Measurements from ENCODE around the gene REM2.
"Not testable (repeated sequence)": the region's sequence is repeated elsewhere in the genome, so short reads cannot be mapped to it uniquely, and the experiment has no call there.

Gene REM2

GRCh38 chr14:22903742-22904087 lies 20.7 kb downstream of the REM2 start:
- H3K27ac ChIP-seq (ENCODE audit: low read depth, low read length): no peak overlapping the region

GRCh38 chr14:22905627-22906026 lies 22.6 kb downstream of the REM2 start:
- peaks cover 87% of the 10 kb centered on the region for H3K36me3 ChIP-seq (ENCODE audit: insufficient read depth, low read length)
- H3K27me3 ChIP-seq (ENCODE audit: insufficient read depth, low read length): no peaks in the 10 kb centered on the region
- H3K27ac ChIP-seq (ENCODE audit: low read depth, low read length): no peak overlapping the region
- no peak overlapping the region for H3K4me3 ChIP-seq (ENCODE audit: low read length)
- H3K9me3 ChIP-seq (ENCODE audit: insufficient read depth, low read depth, low read length): no peaks in the 10 kb centered on the region
- no peaks in the 10 kb centered on the region for H3K4me1 ChIP-seq (ENCODE audit: insufficient read depth, low read length)
- H3K9ac ChIP-seq (ENCODE audit: low read depth, low read length): no peak overlapping the region
- WGBS: 96% methylated on average over 4 of the region's 4 CpGs

More at GRCh38 chr14:22903742-22904087, 20.7 kb downstream of the REM2 start:
- peaks cover 4% of the 10 kb centered on the region for H3K27me3 ChIP-seq (ENCODE audit: insufficient read depth, low read length)
- H3K9me3 ChIP-seq (ENCODE audit: insufficient read depth, low read depth, low read length): no peaks in the 10 kb centered on the region
- 100% methylated on average over 2 of the region's 2 CpGs for WGBS
- H3K4me3 ChIP-seq (ENCODE audit: low read length): no peak overlapping the region
- H3K9ac ChIP-seq (ENCODE audit: low read depth, low read length): no peak overlapping the region
- peaks cover 80% of the 10 kb centered on the region for H3K36me3 ChIP-seq (ENCODE audit: insufficient read depth, low read length)
- peaks cover 12% of the 10 kb centered on the region; the same call in 1 of the 2 replicates for H3K4me1 ChIP-seq (ENCODE audit: insufficient read depth, low read length)

DNA sequence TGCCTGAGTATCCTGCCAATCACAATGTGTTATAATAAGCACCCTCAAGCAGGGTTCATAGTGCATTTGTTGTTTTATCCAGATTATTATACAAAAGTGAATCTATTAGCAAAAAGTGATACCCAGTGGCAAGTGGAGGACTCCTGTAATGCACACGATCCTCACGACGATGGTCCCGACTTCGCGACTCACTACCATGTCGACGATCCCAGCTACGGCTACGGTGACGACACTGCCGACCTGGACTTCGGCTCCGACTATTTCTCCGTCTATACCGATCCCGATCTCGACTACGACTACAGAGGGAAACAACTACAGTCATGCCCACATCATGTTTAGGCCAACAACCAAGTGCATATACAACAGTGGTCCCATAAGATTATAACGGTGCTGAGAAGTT lies 23.1 kb downstream of the REM2 start:
- H3K4me3 ChIP-seq (ENCODE audit: low read length): no peak overlapping the region
- no peak overlapping the region for H3K9ac ChIP-seq (ENCODE audit: low read depth, low read length)
- no peaks in the 10 kb centered on the region for H3K4me1 ChIP-seq (ENCODE audit: insufficient read depth, low read length)
- H3K27me3 ChIP-seq (ENCODE audit: insufficient read depth, low read length): no peaks in the 10 kb centered on the region
- H3K36me3 ChIP-seq (ENCODE audit: insufficient read depth, low read length): peaks cover 85% of the 10 kb centered on the region
- H3K9me3 ChIP-seq (ENCODE audit: insufficient read depth, low read depth, low read length): no peaks in the 10 kb centered on the region
- WGBS: 97% methylated on average over 20 of the region's 20 CpGs
- no peak overlapping the region for H3K27ac ChIP-seq (ENCODE audit: low read depth, low read length)

GRCh38 chr14:22907429-22907828 lies 24.4 kb downstream of the REM2 start:
- H3K4me1 ChIP-seq (ENCODE audit: insufficient read depth, low read length): no peaks in the 10 kb centered on the region
- WGBS: no CpG with 5 or more reads among the region's 3 CpGs
- H3K27ac ChIP-seq (ENCODE audit: low read depth, low read length): no peak overlapping the region
- no peak overlapping the region for H3K4me3 ChIP-seq (ENCODE audit: low read length)
- no peaks in the 10 kb centered on the region for H3K9me3 ChIP-seq (ENCODE audit: insufficient read depth, low read depth, low read length)
- H3K36me3 ChIP-seq (ENCODE audit: insufficient read depth, low read length): peaks cover 84% of the 10 kb centered on the region
- H3K27me3 ChIP-seq (ENCODE audit: insufficient read depth, low read length): no peaks in the 10 kb centered on the region
- H3K9ac ChIP-seq (ENCODE audit: low read depth, low read length): no peak overlapping the region

- H3K36me3 ChIP-seq (ENCODE audit: insufficient read depth, low read length): peaks cover 75% of the 10 kb centered on the region
- no peak overlapping the region for H3K9ac ChIP-seq (ENCODE audit: low read depth, low read length)
- H3K4me1 ChIP-seq (ENCODE audit: insufficient read depth, low read length): no peaks in the 10 kb centered on the region
- no peak overlapping the region for H3K27ac ChIP-seq (ENCODE audit: low read depth, low read length)
- H3K4me3 ChIP-seq (ENCODE audit: low read length): no peak overlapping the region
- no peaks in the 10 kb centered on the region for H3K27me3 ChIP-seq (ENCODE audit: insufficient read depth, low read length)
- no peaks in the 10 kb centered on the region for H3K9me3 ChIP-seq (ENCODE audit: insufficient read depth, low read depth, low read length)
- 96% methylated on average over 8 of the region's 8 CpGs for WGBS
Observed at GRCh38 chr14:22908601-22909000, 25.6 kb downstream of the REM2 start.

DNA sequence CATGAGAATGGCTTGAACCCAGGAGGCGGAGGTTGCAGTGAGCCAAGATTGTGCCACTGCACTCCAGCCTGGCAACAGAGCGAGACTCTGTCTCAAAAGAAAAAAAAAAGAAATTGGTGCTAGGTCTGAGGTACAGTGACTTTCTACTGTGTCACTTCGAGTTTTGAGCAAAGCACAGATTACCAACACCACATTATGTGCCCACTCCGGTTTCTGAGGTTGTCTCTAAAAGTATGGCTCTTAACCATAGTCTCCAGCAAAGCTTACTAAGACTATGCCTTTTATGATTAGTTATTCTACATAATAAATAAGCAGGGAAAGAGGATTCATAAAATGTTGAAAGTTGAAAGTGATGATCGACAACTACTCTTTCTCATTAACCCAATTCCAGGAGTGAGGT lies 27.9 kb downstream of the REM2 start:
- Histone ChIP-seq H3K9me3 (ENCODE audit: insufficient read depth, low read depth, low read length) (no peaks in the 10 kb centered on the region), H3K4me3 (ENCODE audit: low read length) (no peak overlapping the region), H3K36me3 (ENCODE audit: insufficient read depth, low read length) (peaks cover 54% of the 10 kb centered on the region), H3K9ac (ENCODE audit: low read depth, low read length) (no peak overlapping the region), H3K4me1 (ENCODE audit: insufficient read depth, low read length) (no peaks in the 10 kb centered on the region), H3K27me3 (ENCODE audit: insufficient read depth, low read length) (no peaks in the 10 kb centered on the region), H3K27ac (ENCODE audit: low read depth, low read length) (no peak overlapping the region)
- WGBS: 96% methylated on average over 4 of the region's 5 CpGs

- not testable (repeated sequence) for H3K27ac ChIP-seq (ENCODE audit: low read depth, low read length); H3K9ac ChIP-seq (ENCODE audit: low read depth, low read length); H3K9me3 ChIP-seq (ENCODE audit: insufficient read depth, low read depth, low read length); H3K4me3 ChIP-seq (ENCODE audit: low read length); H3K27me3 ChIP-seq (ENCODE audit: insufficient read depth, low read length); H3K4me1 ChIP-seq (ENCODE audit: insufficient read depth, low read length)
- 100% methylated on average over 3 of the region's 4 CpGs for WGBS
- peaks cover 34% of the 10 kb centered on the region for H3K36me3 ChIP-seq (ENCODE audit: insufficient read depth, low read length)
Observed at GRCh38 chr14:22914836-22915235, 31.8 kb downstream of the REM2 start.

DNA sequence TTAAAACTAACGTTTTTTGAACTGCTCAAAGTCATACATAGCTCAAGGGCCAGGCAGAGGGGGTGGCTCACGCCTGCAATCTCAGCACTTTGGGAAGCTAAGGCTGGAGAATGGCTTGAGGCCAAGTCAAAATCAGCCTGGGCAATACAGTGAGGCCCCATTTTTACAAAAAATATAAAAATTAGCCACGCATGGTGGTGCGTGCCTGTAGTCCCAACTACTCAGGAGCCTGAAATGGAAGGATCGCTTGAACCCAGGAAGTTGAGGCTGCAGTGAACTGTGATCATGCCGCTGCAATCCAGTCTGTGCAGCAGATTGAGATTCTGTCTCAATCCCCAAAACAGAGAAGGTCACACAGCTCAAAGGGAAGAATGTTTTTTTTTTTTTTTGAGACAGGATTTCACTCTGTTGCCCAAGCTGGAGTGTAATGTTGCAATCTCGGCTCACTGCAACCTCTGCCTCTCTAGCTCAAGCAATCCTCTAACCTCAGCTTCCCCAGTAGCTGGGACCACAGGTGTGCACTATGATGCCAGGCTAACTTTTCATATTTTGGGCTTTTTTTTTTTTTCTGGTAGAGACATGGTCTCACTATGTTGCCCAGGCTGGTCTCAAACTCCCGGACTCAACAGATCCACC lies 33.0 kb downstream of the REM2 start:
- H3K36me3 ChIP-seq (ENCODE audit: insufficient read depth, low read length): peaks cover 43% of the 10 kb centered on the region
- no peaks in the 10 kb centered on the region for H3K9me3 ChIP-seq (ENCODE audit: insufficient read depth, low read depth, low read length)
- H3K4me3 ChIP-seq (ENCODE audit: low read length): no peak overlapping the region
- WGBS: 96% methylated on average over 8 of the region's 8 CpGs
- no peak overlapping the region for H3K9ac ChIP-seq (ENCODE audit: low read depth, low read length)
- peaks cover 9% of the 10 kb centered on the region for H3K4me1 ChIP-seq (ENCODE audit: insufficient read depth, low read length)
- H3K27ac ChIP-seq (ENCODE audit: low read depth, low read length): no peak overlapping the region
- no peaks in the 10 kb centered on the region for H3K27me3 ChIP-seq (ENCODE audit: insufficient read depth, low read length)

DNA sequence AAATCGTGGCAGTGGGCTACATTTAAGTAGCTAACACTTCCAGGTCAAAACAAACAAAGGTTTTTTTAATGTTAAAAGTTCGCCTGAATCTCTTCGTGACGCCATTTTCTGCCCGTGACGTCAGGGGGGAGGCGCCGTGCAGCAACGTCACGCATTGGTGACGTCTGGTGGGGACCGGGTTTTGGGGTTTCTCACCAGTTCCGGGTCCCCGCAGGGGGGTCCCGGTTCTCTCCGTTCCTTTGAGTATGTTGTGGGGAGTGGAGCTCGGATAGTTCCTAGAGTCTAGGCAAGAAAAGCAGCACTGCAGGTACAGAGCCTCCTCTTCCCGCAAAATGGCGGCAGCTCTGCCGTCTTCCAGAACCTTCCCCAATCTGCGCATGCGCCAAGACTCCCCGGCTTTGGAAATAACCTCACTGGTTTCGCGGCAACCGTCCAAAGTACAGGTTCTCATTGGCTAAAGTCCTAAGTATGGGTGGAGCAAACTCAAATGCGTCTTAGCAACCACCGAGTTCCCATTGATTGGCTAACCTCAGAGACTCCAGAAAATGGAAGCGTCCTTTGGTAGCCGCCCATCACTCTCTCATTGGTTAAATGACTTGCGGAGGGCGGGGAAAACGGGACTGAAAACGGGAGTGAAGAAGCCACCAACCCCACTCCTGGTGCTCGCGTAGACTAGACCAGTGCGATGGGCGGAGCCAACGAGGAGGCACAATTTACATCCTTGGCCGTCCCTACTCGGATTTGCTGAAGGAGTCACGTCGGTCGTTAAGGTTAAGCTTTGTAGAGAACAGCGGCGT lies 36.0 kb downstream of the REM2 start, which contains the start of gene RBM23:
TSS of gene RBM23 (minus strand) at position 346 of the 797 bp plus-strand sequence.
- WGBS: 2% methylated on average over 46 of the region's 46 CpGs
- peak within 1 kb of the TSS; percentile 97 for H3K27ac ChIP-seq (ENCODE audit: low read depth, low read length)
- H3K27me3 ChIP-seq (ENCODE audit: insufficient read depth, low read length): no peaks in the 10 kb centered on the region
- peaks cover 9% of the 10 kb centered on the region for H3K4me1 ChIP-seq (ENCODE audit: insufficient read depth, low read length)
- no peaks in the 10 kb centered on the region for H3K9me3 ChIP-seq (ENCODE audit: insufficient read depth, low read depth, low read length)
- H3K4me3 ChIP-seq (ENCODE audit: low read length): peak within 1 kb of the TSS; percentile 93
- H3K9ac ChIP-seq (ENCODE audit: low read depth, low read length): peak within 1 kb of the TSS; percentile 89
- peaks cover 59% of the 10 kb centered on the region for H3K36me3 ChIP-seq (ENCODE audit: insufficient read depth, low read length)

GRCh38 chr14:22919601-22919921 lies 36.5 kb downstream of the REM2 start:
- 20% methylated on average over 10 of the region's 10 CpGs for WGBS
- peaks cover 9% of the 10 kb centered on the region for H3K4me1 ChIP-seq (ENCODE audit: insufficient read depth, low read length)
- no peak overlapping the region for H3K9ac ChIP-seq (ENCODE audit: low read depth, low read length)
- H3K9me3 ChIP-seq (ENCODE audit: insufficient read depth, low read depth, low read length): no peaks in the 10 kb centered on the region
- peaks cover 64% of the 10 kb centered on the region for H3K36me3 ChIP-seq (ENCODE audit: insufficient read depth, low read length)
- H3K4me3 ChIP-seq (ENCODE audit: low read length): peak overlapping the region; percentile 52
- H3K27ac ChIP-seq (ENCODE audit: low read depth, low read length): peak overlapping the region; percentile 71; the same call in 1 of the 2 replicates
- H3K27me3 ChIP-seq (ENCODE audit: insufficient read depth, low read length): no peaks in the 10 kb centered on the region

- Histone ChIP-seq H3K27ac (ENCODE audit: low read depth, low read length) (no peak overlapping the region), H3K36me3 (ENCODE audit: insufficient read depth, low read length) (peaks cover 74% of the 10 kb centered on the region), H3K27me3 (ENCODE audit: insufficient read depth, low read length) (no peaks in the 10 kb centered on the region), H3K9me3 (ENCODE audit: insufficient read depth, low read depth, low read length) (no peaks in the 10 kb centered on the region), H3K9ac (ENCODE audit: low read depth, low read length) (no peak overlapping the region), H3K4me3 (ENCODE audit: low read length) (no peak overlapping the region), H3K4me1 (ENCODE audit: insufficient read depth, low read length) (peaks cover 9% of the 10 kb centered on the region)
- 97% methylated on average over 6 of the region's 6 CpGs for WGBS
Observed at GRCh38 chr14:22920697-22921096, 37.7 kb downstream of the REM2 start.

All from HUES64 (cell line).